ENCODE measurements around the gene RPTOR.

DNA sequence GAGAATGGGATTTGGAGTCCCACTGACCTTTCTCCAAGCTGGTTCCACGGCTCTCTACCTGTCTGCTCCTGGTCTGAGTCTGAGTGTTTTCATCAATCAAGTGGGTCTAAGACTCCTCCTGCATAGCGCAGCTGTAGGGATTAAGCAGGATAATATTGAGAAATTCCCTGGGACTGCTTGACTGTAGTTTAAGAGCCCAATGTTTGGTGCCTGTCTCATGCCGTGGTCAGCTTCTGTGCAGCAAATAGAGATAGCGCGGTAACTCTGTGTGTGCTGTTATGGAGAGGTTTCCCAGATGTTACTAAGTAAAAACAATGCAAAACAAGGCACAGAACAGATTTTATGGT is 21.4 kb downstream of the RPTOR start:
- TF ChIP-seq POLR2A (IDR thresholded peaks at IDR 0.05; ENCODE audit: low read length) (no peak), GATA1 (IDR thresholded peaks at IDR 0.05; ENCODE audit: low read depth, low read length) (no peak)

Data from erythroblast (primary cell).